Mesendoderm (in vitro differentiated cells): ENCODE measurements around the gene MCAM.

Source experiments
- DNase-seq: peaks from one replicate; pipeline ENCODE4 v3.0.0; 2013
- H2AK5ac ChIP-seq: 2 replicates; pipeline ENCODE4 v1.6.1; 2013; ENCODE audit warnings: low read length, inconsistent platforms
- H2BK120ac ChIP-seq: 2 replicates; pipeline ENCODE4 v1.6.1; 2013; ENCODE audit warnings: low read depth, mild to moderate bottlenecking, low read length, moderate library complexity, mixed read lengths
- H2BK15ac ChIP-seq: replicated peaks from 2 replicates; pipeline ENCODE4 v1.6.1; 2013; ENCODE audit warnings: low read depth, mild to moderate bottlenecking, moderate library complexity
- H2BK5ac ChIP-seq: 2 replicates; pipeline ENCODE4 v1.6.1; 2013; ENCODE audit warnings: low read length, inconsistent platforms
- H3K18ac ChIP-seq: 2 replicates; pipeline ENCODE4 v1.6.1; 2013; ENCODE audit warnings: mild to moderate bottlenecking, low read length, mixed read lengths
- H3K23ac ChIP-seq: one replicate; pipeline ENCODE4 v1.6.1; 2013; ENCODE audit warnings: low read length
- H3K27ac ChIP-seq: 2 replicates; pipeline ENCODE4 v1.5.1; 2013; ENCODE audit warnings: low read depth, mild to moderate bottlenecking, inconsistent platforms, low read length, moderate library complexity
- H3K27me3 ChIP-seq: 2 replicates; pipeline ENCODE4 v1.6.1; 2013; ENCODE audit warnings: low read length, control low read depth, mild to moderate bottlenecking, inconsistent platforms; ENCODE audit not compliant: insufficient read depth, poor library complexity
- H3K36me3 ChIP-seq: 2 replicates; pipeline ENCODE4 v1.6.1; 2013; ENCODE audit warnings: low read length, inconsistent platforms; ENCODE audit not compliant: control insufficient read depth, insufficient read depth
- H3K4ac ChIP-seq: one replicate; pipeline ENCODE4 v1.6.1; 2013; ENCODE audit warnings: low read depth, mild to moderate bottlenecking, low read length, moderate library complexity
- H3K4me1 ChIP-seq: 2 replicates; pipeline ENCODE4 v1.6.1; 2013; ENCODE audit warnings: low read depth, low read length, inconsistent platforms; ENCODE audit not compliant: control insufficient read depth
- H3K4me2 ChIP-seq: 2 replicates; pipeline ENCODE4 v1.6.1; 2013; ENCODE audit warnings: low read length
- H3K4me3 ChIP-seq: 2 replicates; pipeline ENCODE4 v1.5.1; 2013; ENCODE audit warnings: mild to moderate bottlenecking, low read length
- H3K56ac ChIP-seq: one replicate; pipeline ENCODE4 v1.6.1; 2013; ENCODE audit warnings: low read length
- H3K79me1 ChIP-seq: 2 replicates; pipeline ENCODE4 v1.6.1; 2013; ENCODE audit warnings: low read length, inconsistent platforms
- H3K79me2 ChIP-seq: 2 replicates; pipeline ENCODE4 v1.6.1; 2013; ENCODE audit warnings: mild to moderate bottlenecking, low read length; ENCODE audit not compliant: control insufficient read depth, insufficient read depth
- H3K9ac ChIP-seq: 2 replicates; pipeline ENCODE4 v1.6.1; 2013; ENCODE audit warnings: low read length, inconsistent platforms
- H4K5ac ChIP-seq: one replicate; pipeline ENCODE4 v1.6.1; 2013; ENCODE audit warnings: low read length
- H4K8ac ChIP-seq: one replicate; pipeline ENCODE4 v1.6.1; 2013; ENCODE audit warnings: low read depth, mild to moderate bottlenecking, control low read depth, low read length, moderate library complexity
- WGBS: extraction: QIAGEN DNeasy Blood & Tissue Kit; methylation state at CpG from one replicate; pipeline ENCODE4 v1.1.7; 2013; ENCODE audit warnings: low lambda C conversion rate, missing lambda C conversion rate; ENCODE audit not compliant: insufficient coverage; ENCODE audit errors: extremely low coverage; 5-methylcytosine and 5-hydroxymethylcytosine counted together

Gene MCAM

GRCh38 chr11:119282495-119282894 is 34.4 kb downstream of the MCAM start:
- no peak overlapping the region for H3K4me2 ChIP-seq
- no peaks in the 10 kb centered on the region for H3K27me3 ChIP-seq
- H3K27ac ChIP-seq = no peak overlapping the region
- H3K4me1 ChIP-seq = no peaks in the 10 kb centered on the region
- H2BK15ac ChIP-seq = no peak overlapping the region
- no peak overlapping the region for H3K18ac ChIP-seq
- no peak overlapping the region for H3K4ac ChIP-seq
- no peak overlapping the region for H2BK5ac ChIP-seq
- no peak overlapping the region for H3K9ac ChIP-seq
- H3K56ac ChIP-seq = no peak overlapping the region
- H3K23ac ChIP-seq = no peak overlapping the region
- H2BK120ac ChIP-seq = no peak overlapping the region
- no peaks in the 10 kb centered on the region for H3K79me2 ChIP-seq
- no peak overlapping the region for H3K4me3 ChIP-seq
- no peak overlapping the region for H2AK5ac ChIP-seq
- DNase-seq = peak; percentile 37
- no peaks in the 10 kb centered on the region for H3K79me1 ChIP-seq
- H4K8ac ChIP-seq = no peak overlapping the region
- peaks cover 6% of the 10 kb centered on the region for H3K36me3 ChIP-seq
- no peak overlapping the region for H4K5ac ChIP-seq
- WGBS = no CpG with 5 or more reads among the region's 7 CpGs

- WGBS = no CpG with 5 or more reads among the region's 1 CpG
- no peak overlapping the region for H2AK5ac ChIP-seq
- H4K8ac ChIP-seq = no peak overlapping the region
- no peak overlapping the region for H3K18ac ChIP-seq
- H3K4ac ChIP-seq = no peak overlapping the region
- no peak overlapping the region for H3K56ac ChIP-seq
- H2BK15ac ChIP-seq = no peak overlapping the region
- no peak overlapping the region for H3K9ac ChIP-seq
- H3K36me3 ChIP-seq = peaks cover 1% of the 10 kb centered on the region
- H3K4me2 ChIP-seq = no peak overlapping the region
- no peak overlapping the region for H3K4me3 ChIP-seq
- no peak overlapping the region for H2BK5ac ChIP-seq
- H3K79me2 ChIP-seq = no peaks in the 10 kb centered on the region
- DNase-seq = no peak
- H3K27me3 ChIP-seq = no peaks in the 10 kb centered on the region
- H3K79me1 ChIP-seq = no peaks in the 10 kb centered on the region
- H3K23ac ChIP-seq = no peak overlapping the region
- no peaks in the 10 kb centered on the region for H3K4me1 ChIP-seq
- no peak overlapping the region for H4K5ac ChIP-seq
- no peak overlapping the region for H2BK120ac ChIP-seq
- H3K27ac ChIP-seq = no peak overlapping the region
Measured at GRCh38 chr11:119277660-119278059, 39.3 kb downstream of the MCAM start.

GRCh38 chr11:119273721-119274120 is 43.2 kb downstream of the MCAM start:
- no peak overlapping the region for H3K27ac ChIP-seq
- H3K56ac ChIP-seq = no peak overlapping the region
- no peak overlapping the region for H3K4me3 ChIP-seq
- H3K4me1 ChIP-seq = no peaks in the 10 kb centered on the region
- H3K79me2 ChIP-seq = no peaks in the 10 kb centered on the region
- H4K8ac ChIP-seq = no peak overlapping the region
- H3K27me3 ChIP-seq = no peaks in the 10 kb centered on the region
- peaks cover 1% of the 10 kb centered on the region for H3K36me3 ChIP-seq
- no peak overlapping the region for H3K4me2 ChIP-seq
- no peak for DNase-seq
- H3K18ac ChIP-seq = no peak overlapping the region
- no peak overlapping the region for H2BK5ac ChIP-seq
- H2AK5ac ChIP-seq = no peak overlapping the region
- H2BK120ac ChIP-seq = no peak overlapping the region
- no peak overlapping the region for H3K23ac ChIP-seq
- no peaks in the 10 kb centered on the region for H3K79me1 ChIP-seq
- H4K5ac ChIP-seq = no peak overlapping the region
- no CpG with 5 or more reads among the region's 6 CpGs for WGBS
- H2BK15ac ChIP-seq = no peak overlapping the region
- no peak overlapping the region for H3K9ac ChIP-seq
- H3K4ac ChIP-seq = no peak overlapping the region

- Histone ChIP-seq H3K79me2 (peaks cover 6% of the 10 kb centered on the region), H2BK5ac (no peak overlapping the region), H3K4me1 (no peaks in the 10 kb centered on the region), H2BK15ac (no peak overlapping the region), H3K56ac (no peak overlapping the region), H3K18ac (no peak overlapping the region), H4K8ac (no peak overlapping the region), H3K27me3 (no peaks in the 10 kb centered on the region), H3K36me3 (no peaks in the 10 kb centered on the region), H2BK120ac (no peak overlapping the region), H4K5ac (no peak overlapping the region), H3K4me3 (no peak overlapping the region), H3K79me1 (peaks cover 6% of the 10 kb centered on the region), H3K27ac (no peak overlapping the region), H3K4me2 (no peak overlapping the region), H3K9ac (no peak overlapping the region), H3K23ac (no peak overlapping the region), H3K4ac (no peak overlapping the region), H2AK5ac (no peak overlapping the region)
- no peak for DNase-seq
- no CpG with 5 or more reads among the region's 5 CpGs for WGBS
Measured at GRCh38 chr11:119267645-119268044, 49.3 kb downstream of the MCAM start.

GRCh38 chr11:119266517-119267255 is 50.2 kb downstream of the MCAM start:
- H4K5ac ChIP-seq = no peak overlapping the region
- H3K4ac ChIP-seq = no peak overlapping the region
- H3K79me1 ChIP-seq = peaks cover 10% of the 10 kb centered on the region
- H4K8ac ChIP-seq = no peak overlapping the region
- H3K79me2 ChIP-seq = peaks cover 8% of the 10 kb centered on the region
- H3K4me1 ChIP-seq = no peaks in the 10 kb centered on the region
- no peak for DNase-seq
- no peaks in the 10 kb centered on the region for H3K36me3 ChIP-seq
- no peaks in the 10 kb centered on the region for H3K27me3 ChIP-seq
- no peak overlapping the region for H2BK15ac ChIP-seq
- H3K9ac ChIP-seq = no peak overlapping the region
- no peak overlapping the region for H2BK120ac ChIP-seq
- H3K4me3 ChIP-seq = no peak overlapping the region
- H3K4me2 ChIP-seq = no peak overlapping the region
- no peak overlapping the region for H3K56ac ChIP-seq
- WGBS = no CpG with 5 or more reads among the region's 7 CpGs
- H2AK5ac ChIP-seq = no peak overlapping the region
- H3K18ac ChIP-seq = no peak overlapping the region
- H3K27ac ChIP-seq = no peak overlapping the region
- H3K23ac ChIP-seq = no peak overlapping the region
- no peak overlapping the region for H2BK5ac ChIP-seq

- H3K4me2 ChIP-seq = no peak overlapping the region
- H3K23ac ChIP-seq = no peak overlapping the region
- peaks cover 8% of the 10 kb centered on the region for H3K79me2 ChIP-seq
- H3K36me3 ChIP-seq = no peaks in the 10 kb centered on the region
- H3K9ac ChIP-seq = no peak overlapping the region
- no peak overlapping the region for H3K4ac ChIP-seq
- H3K18ac ChIP-seq = no peak overlapping the region
- no peak overlapping the region for H4K8ac ChIP-seq
- no peak overlapping the region for H2BK5ac ChIP-seq
- no CpG with 5 or more reads among the region's 3 CpGs for WGBS
- no peaks in the 10 kb centered on the region for H3K27me3 ChIP-seq
- no peak overlapping the region for H2BK120ac ChIP-seq
- H3K56ac ChIP-seq = no peak overlapping the region
- no peak overlapping the region for H3K27ac ChIP-seq
- peaks cover 10% of the 10 kb centered on the region for H3K79me1 ChIP-seq
- no peak overlapping the region for H2AK5ac ChIP-seq
- no peak overlapping the region for H4K5ac ChIP-seq
- H3K4me3 ChIP-seq = no peak overlapping the region
- no peak overlapping the region for H2BK15ac ChIP-seq
- H3K4me1 ChIP-seq = no peaks in the 10 kb centered on the region
- no peak for DNase-seq
Measured at GRCh38 chr11:119266063-119266462, 50.9 kb downstream of the MCAM start.
